Measurements from ENCODE around the gene LETMD1. TPM values are rescaled to one million over a fixed set of nuclear protein-coding genes. Genes with fewer than 3 reads are reported as not detected.

Gene LETMD1
- total and polyA plus RNA-seq, 9 of the 15 experiments (the other 6 are each of a cell fraction or from before 2014, with no cell fraction given): 58.7 to 163 (median 75.4) TPM

- TF ChIP-seq MNT (conservative IDR thresholded peaks at IDR 0.05) (peak in 1 of 2 experiments; percentile 50; a peak in 1 of 4 replicates), ZNF124 (CRISPR knock-in tag; IDR thresholded peaks at IDR 0.05) (no peak), ZNF507 (tag; conservative IDR thresholded peaks at IDR 0.05) (no peak), ZNF449 (CRISPR knock-in tag; IDR thresholded peaks at IDR 0.05) (peak; percentile 100; the same call in 1 of the 2 replicates), GTF2B (IDR thresholded peaks at IDR 0.05; ENCODE audit: extremely low read depth, insufficient read length) (peak; percentile 70), TBP (optimal IDR thresholded peaks at IDR 0.05; ENCODE audit: low read depth, low read length) (peak; percentile 98), ZBTB9 (CRISPR knock-in tag; IDR thresholded peaks at IDR 0.05) (peak; percentile 50; the same call in 1 of the 2 replicates), HNRNPL (IDR thresholded peaks at IDR 0.05; ENCODE audit: low read depth, low read length) (peak; percentile 85; the same call in 1 of the 2 replicates), MED1 (CRISPR knock-in tag; IDR thresholded peaks at IDR 0.05; ENCODE audit: borderline replicate concordance) (no peak), HINFP (tag; conservative IDR thresholded peaks at IDR 0.05; ENCODE audit: low read depth) (no peak), FOXM1 (IDR thresholded peaks at IDR 0.05; ENCODE audit: low read depth) (no peak), FOXM1 (CRISPR knock-in tag; IDR thresholded peaks at IDR 0.05; ENCODE audit: low read depth) (no peak), SP2 (IDR thresholded peaks at IDR 0.05; ENCODE audit: extremely low read depth, low read depth, low read length, poor library complexity, severe bottlenecking) (peak; percentile 16), RAD21 (CRISPR knock-in tag; conservative IDR thresholded peaks at IDR 0.05 in 1 of 2, IDR thresholded peaks at IDR 0.05 in 1 of 2) (no peak), ATF4 (CRISPR knock-in tag; IDR thresholded peaks at IDR 0.05) (0 out of 2 replicates have a peak, but pooled peaks have one; percentile 41), NR2C2 (CRISPR knock-in tag; IDR thresholded peaks at IDR 0.05) (no peak), NR2C2 (tag; IDR thresholded peaks at IDR 0.05) (peak; percentile 88), TBL1XR1 (IDR thresholded peaks at IDR 0.05; ENCODE audit: low read length in 2 of 2) (peak in 1 of 2 experiments; percentile 50; a peak in 1 of 4 replicates), PHF20 (IDR thresholded peaks at IDR 0.05; ENCODE audit: partially characterized antibody) (peak; percentile 40)
Measured at GRCh38 chr12:51083126-51083833, 35.2 kb downstream of the LETMD1 start, which contains the start of gene CSRNP2 (continued).

Measured in K562 (cell line).